SK-N-SH (cell line): ENCODE measurements around the gene ARL5A.

Experiments
- EP300 ChIP-seq, 2 experiments: IDR thresholded peaks; 2 replicates each; pipeline versions ENCODE4 v1.4.0 to v1.6.1; 2012; ENCODE audit warnings: borderline replicate concordance in 1 of 2, low read depth in 1 of 2, low read length in 1 of 2
- REST ChIP-seq: IDR thresholded peaks from 2 replicates; pipeline ENCODE4 v1.6.1; 2012; ENCODE audit warnings: mild to moderate bottlenecking, low read depth, low read length, moderate library complexity
- RFX5 ChIP-seq: IDR thresholded peaks from 2 replicates; pipeline ENCODE4 v1.6.1; 2012; ENCODE audit warnings: mild to moderate bottlenecking, improper control_type of control experiment, low read length
- TAF1 ChIP-seq: IDR thresholded peaks from 2 replicates; pipeline ENCODE4 v1.6.1; 2012; ENCODE audit warnings: low read depth, mild to moderate bottlenecking, low read length, moderate library complexity, borderline replicate concordance
- TEAD4 ChIP-seq: IDR thresholded peaks from 2 replicates; pipeline ENCODE4 v1.4.0; 2012; ENCODE audit warnings: mild to moderate bottlenecking, borderline replicate concordance; ENCODE audit not compliant: insufficient read depth
- USF1 ChIP-seq: IDR thresholded peaks from 2 replicates; pipeline ENCODE4 v1.4.0; 2012; ENCODE audit warnings: low read depth, borderline replicate concordance
- USF2 ChIP-seq: fragments of 150-350 bp; IDR thresholded peaks from 2 replicates; pipeline ENCODE4 v1.6.1; 2017; ENCODE audit warnings: antibody characterized with exemption, low read length, low read depth, borderline replicate concordance
- TF ChIP-seq, protein P1 (sequence below): fragments of 200-600 bp; sonication (generic); IDR thresholded peaks from 2 replicates; pipeline ENCODE4 v1.6.1; 2017; ENCODE audit warnings: antibody characterized with exemption, mild to moderate bottlenecking, moderate library complexity
- TF ChIP-seq, protein P2 (sequence below): IDR thresholded peaks from 2 replicates; pipeline ENCODE4 v1.4.0; 2012; ENCODE audit warnings: low read depth, borderline replicate concordance

DNA sequence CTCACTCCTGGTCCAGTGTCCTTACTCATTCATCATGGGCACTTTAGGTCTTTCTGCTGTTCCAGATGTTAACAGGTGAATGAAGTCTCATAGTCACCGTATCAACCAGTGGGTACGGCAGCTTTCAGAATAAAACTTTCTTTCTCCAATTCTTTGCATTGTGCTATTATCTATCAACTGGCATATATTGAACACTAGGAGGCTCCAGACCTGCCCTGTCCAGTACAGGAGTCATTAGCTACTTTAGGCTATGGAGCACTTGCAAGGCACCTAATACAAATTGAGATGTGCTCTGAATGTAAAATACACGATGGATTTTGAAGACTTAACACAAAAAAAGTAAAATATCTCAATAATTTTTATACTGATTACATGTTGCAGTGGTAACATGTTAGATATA, 50.7 kb downstream of the ARL5A start:
- TF ChIP-seq TEAD4 (no peak), REST (no peak), TAF1 (no peak), USF1 (no peak), RFX5 (no peak), USF2 (no peak), EP300 (IDR thresholded peaks at IDR 0.05; ENCODE audit: borderline replicate concordance in 1 of 2, low read depth in 1 of 2, low read length in 1 of 2) (no peak)
- TF ChIP-seq, protein P1, sequence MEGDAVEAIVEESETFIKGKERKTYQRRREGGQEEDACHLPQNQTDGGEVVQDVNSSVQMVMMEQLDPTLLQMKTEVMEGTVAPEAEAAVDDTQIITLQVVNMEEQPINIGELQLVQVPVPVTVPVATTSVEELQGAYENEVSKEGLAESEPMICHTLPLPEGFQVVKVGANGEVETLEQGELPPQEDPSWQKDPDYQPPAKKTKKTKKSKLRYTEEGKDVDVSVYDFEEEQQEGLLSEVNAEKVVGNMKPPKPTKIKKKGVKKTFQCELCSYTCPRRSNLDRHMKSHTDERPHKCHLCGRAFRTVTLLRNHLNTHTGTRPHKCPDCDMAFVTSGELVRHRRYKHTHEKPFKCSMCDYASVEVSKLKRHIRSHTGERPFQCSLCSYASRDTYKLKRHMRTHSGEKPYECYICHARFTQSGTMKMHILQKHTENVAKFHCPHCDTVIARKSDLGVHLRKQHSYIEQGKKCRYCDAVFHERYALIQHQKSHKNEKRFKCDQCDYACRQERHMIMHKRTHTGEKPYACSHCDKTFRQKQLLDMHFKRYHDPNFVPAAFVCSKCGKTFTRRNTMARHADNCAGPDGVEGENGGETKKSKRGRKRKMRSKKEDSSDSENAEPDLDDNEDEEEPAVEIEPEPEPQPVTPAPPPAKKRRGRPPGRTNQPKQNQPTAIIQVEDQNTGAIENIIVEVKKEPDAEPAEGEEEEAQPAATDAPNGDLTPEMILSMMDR: 0 out of 2 replicates have a peak, but pooled peaks have one; percentile 17
- TF ChIP-seq, protein P2, sequence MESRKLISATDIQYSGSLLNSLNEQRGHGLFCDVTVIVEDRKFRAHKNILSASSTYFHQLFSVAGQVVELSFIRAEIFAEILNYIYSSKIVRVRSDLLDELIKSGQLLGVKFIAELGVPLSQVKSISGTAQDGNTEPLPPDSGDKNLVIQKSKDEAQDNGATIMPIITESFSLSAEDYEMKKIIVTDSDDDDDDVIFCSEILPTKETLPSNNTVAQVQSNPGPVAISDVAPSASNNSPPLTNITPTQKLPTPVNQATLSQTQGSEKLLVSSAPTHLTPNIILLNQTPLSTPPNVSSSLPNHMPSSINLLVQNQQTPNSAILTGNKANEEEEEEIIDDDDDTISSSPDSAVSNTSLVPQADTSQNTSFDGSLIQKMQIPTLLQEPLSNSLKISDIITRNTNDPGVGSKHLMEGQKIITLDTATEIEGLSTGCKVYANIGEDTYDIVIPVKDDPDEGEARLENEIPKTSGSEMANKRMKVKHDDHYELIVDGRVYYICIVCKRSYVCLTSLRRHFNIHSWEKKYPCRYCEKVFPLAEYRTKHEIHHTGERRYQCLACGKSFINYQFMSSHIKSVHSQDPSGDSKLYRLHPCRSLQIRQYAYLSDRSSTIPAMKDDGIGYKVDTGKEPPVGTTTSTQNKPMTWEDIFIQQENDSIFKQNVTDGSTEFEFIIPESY: no peak
